Stomach (tissue), 9 donors: ENCODE results near the gene C2CD2. TPM values are rescaled to one million over a fixed set of nuclear protein-coding genes. Genes with fewer than 3 reads are reported as not detected.

Source experiments
- DNase-seq, 2 donors: peaks; one replicate each; pipeline versions ENCODE4 v3.0.0 to v3.0.0-alpha.2; 2013 to 2019
- H3K27ac ChIP-seq, 5 donors: fragments of 200-600 bp in 4 of 5; sonication (generic) in 4 of 5; one replicate each; pipeline ENCODE4 v1.5.1; 2013 to 2019; ENCODE audit warnings: mild to moderate bottlenecking in 1 of 5, moderate library complexity in 1 of 5
- H3K27me3 ChIP-seq, 3 donors: fragments of 200-600 bp; sonication (generic); one replicate each; pipeline ENCODE4 v1.5.1; 2017 to 2019; ENCODE audit warnings: mixed run types in 1 of 3
- H3K36me3 ChIP-seq, 4 donors: fragments of 200-600 bp; sonication (generic); 1 replicate in 3 of 4; 2 replicates in 1 of 4; pipeline ENCODE4 v1.5.1; 2016 to 2019
- H3K4me1 ChIP-seq, 4 donors: fragments of 200-600 bp; sonication (generic); one replicate each; pipeline ENCODE4 v1.5.1; 2016 to 2019
- H3K4me3 ChIP-seq, 4 donors: fragments of 200-600 bp; sonication (generic) in 3 of 4; one replicate each; pipeline ENCODE4 v1.5.1; 2016 to 2019; ENCODE audit warnings: mild to moderate bottlenecking in 1 of 4
- H3K9me3 ChIP-seq, 4 donors: fragments of 200-600 bp; sonication (generic); one replicate each; pipeline ENCODE4 v1.5.1; 2016 to 2019
- EP300 ChIP-seq: sonication (generic); formaldehyde crosslinking; IDR thresholded peaks from one replicate; pipeline ENCODE4 v1.6.1; 2017; ENCODE audit warnings: antibody characterized with exemption
- POLR2A ChIP-seq, 4 donors: fragments of 450-650 bp; IDR thresholded peaks; one replicate each; pipeline ENCODE4 v1.6.1; 2016; ENCODE audit warnings: antibody characterized with exemption in 4 of 4, control low read depth in 2 of 4, mild to moderate bottlenecking in 1 of 4, moderate library complexity in 1 of 4
- POLR2AphosphoS5 ChIP-seq, 3 donors: sonication (generic); formaldehyde crosslinking; IDR thresholded peaks; one replicate each; pipeline ENCODE4 v1.6.1; 2016; ENCODE audit warnings: antibody characterized with exemption in 3 of 3
- WGBS, 5 donors: extraction: QIAGEN DNeasy Blood & Tissue Kit in 3 of 5; methylation state at CpG; one replicate each; pipeline versions ENCODE4 v1.1.5 to v1.1.7; 2013 to 2018; 5-methylcytosine and 5-hydroxymethylcytosine counted together
- intact Hi-C: fragments of 100-400 bp; cut with DNase I; formaldehyde crosslinking; loops from one replicate; pipeline ENCODE4 v1.15.1; 2023; ENCODE audit warnings: low total_unique reads
- polyA plus RNA-seq, 3 donors: library from polyadenylated mRNA; stranded (reverse); fragments of 200-250 nt; gene quantifications; one replicate each; pipeline ENCODE4 v1.2.3, GENCODE V29; 2013
- total RNA-seq, 5 donors: library from RNA; depleted of rRNA; stranded (reverse); fragments of >200 nt; gene quantifications; one replicate each; pipeline versions ENCODE4 v1.1.0 to v1.2.3, GENCODE V29; 2014 to 2016
- TF ChIP-seq, protein P1 (sequence below), 7 experiments: fragments of 450-650 bp in 4 of 7; fragments of 200-600 bp in 3 of 7; sonication (generic) in 3 of 7; IDR thresholded peaks; one replicate each; pipeline ENCODE4 v1.5.1; 2016 to 2019; ENCODE audit warnings: antibody characterized with exemption in 7 of 7, control low read depth in 2 of 7, mild to moderate bottlenecking in 1 of 7
- donor health status: healthy with polysubstance abuse.
- donor health status: Bipolar disorder and iron deficiency.
- donor health status: healthy.

C2CD2 gene
- total and polyA plus RNA-seq, 8 donors = 4.6 to 31.9 (median 16.0) TPM

DNA sequence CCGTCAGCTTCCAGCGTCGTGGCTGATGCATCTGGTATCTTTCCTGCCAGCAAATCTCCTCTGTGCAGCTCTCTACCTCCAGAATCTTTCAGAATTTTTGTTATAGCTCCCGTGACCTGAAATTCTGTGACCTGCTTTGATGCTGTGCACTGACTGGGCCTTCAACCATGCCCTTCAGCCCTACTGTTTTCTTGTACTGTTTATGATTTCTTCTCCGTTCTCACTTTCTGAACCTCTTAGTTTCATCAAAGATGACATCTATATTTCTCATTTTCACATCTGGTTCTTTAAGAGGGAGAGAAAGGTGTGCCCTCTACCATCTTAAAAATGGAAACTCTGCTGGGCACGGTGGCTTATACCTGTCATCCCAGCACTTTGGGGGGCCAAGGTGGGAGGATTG is 80.4 kb downstream of the C2CD2 start:
- Histone ChIP-seq H3K4me1 (peaks cover 0 to 22% (median 13%) of the 10 kb centered on the region in 4 donors), H3K36me3 (peaks cover 0 to 11% (median 3%) of the 10 kb centered on the region in 4 donors), H3K27ac (no peak overlapping the region), H3K9me3 (no peaks in the 10 kb centered on the region), H3K4me3 (no peak overlapping the region), H3K27me3 (no peaks in the 10 kb centered on the region)
- DNase-seq = no peak
- intact Hi-C loops = loop anchor here (10.0 kb wide), 1 partner anchor 51 kb away; no protein-coding TSS in a partner anchor
- TF ChIP-seq POLR2A (IDR thresholded peaks at IDR 0.05) = no peak
- TF ChIP-seq, protein P1, sequence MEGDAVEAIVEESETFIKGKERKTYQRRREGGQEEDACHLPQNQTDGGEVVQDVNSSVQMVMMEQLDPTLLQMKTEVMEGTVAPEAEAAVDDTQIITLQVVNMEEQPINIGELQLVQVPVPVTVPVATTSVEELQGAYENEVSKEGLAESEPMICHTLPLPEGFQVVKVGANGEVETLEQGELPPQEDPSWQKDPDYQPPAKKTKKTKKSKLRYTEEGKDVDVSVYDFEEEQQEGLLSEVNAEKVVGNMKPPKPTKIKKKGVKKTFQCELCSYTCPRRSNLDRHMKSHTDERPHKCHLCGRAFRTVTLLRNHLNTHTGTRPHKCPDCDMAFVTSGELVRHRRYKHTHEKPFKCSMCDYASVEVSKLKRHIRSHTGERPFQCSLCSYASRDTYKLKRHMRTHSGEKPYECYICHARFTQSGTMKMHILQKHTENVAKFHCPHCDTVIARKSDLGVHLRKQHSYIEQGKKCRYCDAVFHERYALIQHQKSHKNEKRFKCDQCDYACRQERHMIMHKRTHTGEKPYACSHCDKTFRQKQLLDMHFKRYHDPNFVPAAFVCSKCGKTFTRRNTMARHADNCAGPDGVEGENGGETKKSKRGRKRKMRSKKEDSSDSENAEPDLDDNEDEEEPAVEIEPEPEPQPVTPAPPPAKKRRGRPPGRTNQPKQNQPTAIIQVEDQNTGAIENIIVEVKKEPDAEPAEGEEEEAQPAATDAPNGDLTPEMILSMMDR (IDR thresholded peaks at IDR 0.05) = no peak
- TF ChIP-seq POLR2AphosphoS5 (IDR thresholded peaks at IDR 0.05) = no peak
- TF ChIP-seq EP300 = no peak
- 86 to 98% (median 92%) methylated on average over 6 of the region's 6 CpGs for WGBS, 5 donors

DNA sequence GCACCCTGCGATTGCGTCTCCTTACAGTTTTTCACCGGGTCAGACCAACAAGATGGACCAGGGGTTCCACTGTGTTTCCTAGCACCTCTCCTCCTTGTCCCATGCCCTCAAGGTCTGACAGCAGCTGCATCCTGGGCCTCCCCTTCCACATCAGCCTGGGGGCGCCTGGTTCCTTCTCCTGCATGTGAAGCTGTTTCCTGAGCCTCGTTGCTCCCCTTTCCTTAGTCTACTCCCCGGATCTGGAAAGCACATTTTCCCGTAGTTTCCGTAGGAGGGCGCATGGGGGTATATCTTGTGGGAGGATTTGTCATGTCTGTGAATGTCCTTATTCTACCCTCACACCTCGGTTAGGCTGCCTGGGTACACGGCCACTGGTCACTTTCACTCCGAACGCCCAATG is 80.8 kb downstream of the C2CD2 start:
- Histone ChIP-seq H3K4me1 (peaks cover 0 to 18% (median 10%) of the 10 kb centered on the region in 4 donors), H3K4me3 (no peak overlapping the region), H3K27me3 (no peaks in the 10 kb centered on the region), H3K9me3 (no peaks in the 10 kb centered on the region), H3K36me3 (peaks cover 0 to 11% (median 3%) of the 10 kb centered on the region in 4 donors), H3K27ac (no peak overlapping the region)
- no peak for DNase-seq
- WGBS, 5 donors = 77 to 93% (median 88%) methylated on average over 13 of the region's 13 CpGs
- intact Hi-C loops = loop anchor here (10.0 kb wide), 1 partner anchor 52 kb away; no protein-coding TSS in a partner anchor
- no peak for TF ChIP-seq POLR2A (IDR thresholded peaks at IDR 0.05)
- TF ChIP-seq EP300 = no peak
- TF ChIP-seq POLR2AphosphoS5 (IDR thresholded peaks at IDR 0.05) = no peak
- TF ChIP-seq, protein P1 (IDR thresholded peaks at IDR 0.05) = no peak

DNA sequence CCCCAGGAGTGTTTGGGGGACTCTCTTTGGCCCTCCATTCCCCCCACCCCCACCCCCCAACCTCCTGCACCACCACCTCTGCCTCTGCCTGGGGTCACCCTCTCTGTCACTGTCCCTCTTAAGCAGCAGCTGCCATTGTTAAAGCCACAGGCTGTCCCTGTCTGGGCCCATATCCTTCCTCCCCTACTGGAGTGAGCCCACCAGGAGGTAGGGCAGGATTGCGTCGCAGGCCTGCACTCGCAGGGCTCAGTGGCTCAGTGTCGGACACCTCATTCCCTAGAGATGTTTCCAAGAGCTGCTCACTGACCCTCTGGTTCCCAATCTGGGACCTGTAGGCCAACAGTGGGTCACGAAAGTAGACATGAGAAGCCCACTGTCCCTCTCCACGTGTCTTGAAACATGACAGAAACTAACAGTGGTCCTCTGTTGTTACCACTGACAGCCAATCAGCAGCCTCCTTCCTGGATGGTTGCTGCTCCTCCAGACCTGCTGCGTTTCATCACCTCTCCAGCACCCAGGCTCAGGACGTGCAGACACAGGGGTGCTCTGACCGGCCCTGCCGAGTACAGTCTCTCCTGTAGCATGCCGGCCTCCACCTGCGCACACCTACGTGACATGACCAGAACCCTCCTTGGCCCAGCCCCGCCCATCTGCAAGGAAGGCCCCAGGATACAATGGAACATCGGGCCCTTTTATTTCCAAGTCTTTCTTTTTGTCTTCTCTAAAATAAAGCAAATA is 82.4 kb downstream of the C2CD2 start:
- DNase-seq = no peak
- no peaks in the 10 kb centered on the region for H3K9me3 ChIP-seq
- H3K27ac ChIP-seq = no peak overlapping the region
- peaks cover 6 to 13% (median 8%) of the 10 kb centered on the region in 4 donors for H3K4me1 ChIP-seq
- WGBS, 5 donors = 89 to 95% (median 92%) methylated on average over 15 of the region's 15 CpGs
- intact Hi-C loops = loop anchor here (10.0 kb wide), 1 partner anchor 53 kb away; no protein-coding TSS in a partner anchor
- no peaks in the 10 kb centered on the region for H3K27me3 ChIP-seq
- TF ChIP-seq POLR2AphosphoS5 (IDR thresholded peaks at IDR 0.05) (no peak), EP300 (no peak), POLR2A (IDR thresholded peaks at IDR 0.05) (no peak)
- TF ChIP-seq, protein P1 (IDR thresholded peaks at IDR 0.05) = no peak
- H3K36me3 ChIP-seq = peaks cover 0 to 11% (median 3%) of the 10 kb centered on the region in 4 donors
- H3K4me3 ChIP-seq = no peak overlapping the region

DNA sequence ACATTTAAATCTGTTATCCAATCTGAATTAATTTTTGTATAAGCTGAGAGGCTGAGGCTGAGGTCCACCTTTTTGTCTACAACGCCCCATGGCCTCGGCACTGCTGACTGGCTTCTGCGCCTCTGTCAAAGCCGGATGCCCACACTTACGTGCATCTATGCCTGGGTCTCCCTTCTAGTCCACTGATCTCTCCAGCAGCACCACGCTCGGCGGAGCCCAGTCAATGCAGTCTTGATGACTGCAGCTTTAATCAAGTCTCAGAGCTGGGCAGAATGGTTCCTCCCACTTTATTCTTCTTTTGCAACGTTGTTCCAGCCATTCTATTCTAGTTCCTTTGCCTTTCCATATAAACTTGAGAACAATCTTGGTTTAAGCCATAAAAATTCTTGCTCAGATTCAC is 84.0 kb downstream of the C2CD2 start:
- Histone ChIP-seq H3K27me3 (no peaks in the 10 kb centered on the region), H3K4me1 (peaks cover 18 to 22% (median 20%) of the 10 kb centered on the region in 4 donors), H3K9me3 (no peaks in the 10 kb centered on the region), H3K4me3 (no peak overlapping the region), H3K27ac (no peak overlapping the region), H3K36me3 (peaks cover 0 to 11% (median 3%) of the 10 kb centered on the region in 4 donors)
- TF ChIP-seq, protein P1 (IDR thresholded peaks at IDR 0.05) = no peak
- TF ChIP-seq POLR2A (IDR thresholded peaks at IDR 0.05) (no peak), POLR2AphosphoS5 (IDR thresholded peaks at IDR 0.05) (no peak), EP300 (no peak)
- intact Hi-C loops = loop anchor here (10.0 kb wide), 1 partner anchor 55 kb away; no protein-coding TSS in a partner anchor
- DNase-seq = no peak
- WGBS, 5 donors = 77 to 90% (median 88%) methylated on average over 9 of the region's 9 CpGs
